ENCODE results near the gene TSHZ3.

TSHZ3 gene

GRCh38 chr19:31337008-31337914 lies 12.0 kb downstream of the TSHZ3 start:
- DNase-seq (ENCODE audit: low read depth): no peak

- no peak for DNase-seq (ENCODE audit: low read depth)
These were observed 13.5 kb downstream of the TSHZ3 start for GRCh38 chr19:31335716-31336115.

- no peak for DNase-seq (ENCODE audit: low read depth)
These were observed 14.2 kb downstream of the TSHZ3 start for GRCh38 chr19:31334849-31335624.

- no peak for DNase-seq (ENCODE audit: low read depth)
These were observed 15.0 kb downstream of the TSHZ3 start for GRCh38 chr19:31334101-31334848.

GRCh38 chr19:31332096-31332495 lies 17.1 kb downstream of the TSHZ3 start:
- DNase-seq (ENCODE audit: low read depth): no peak

- no peak for DNase-seq (ENCODE audit: low read depth)
These were observed 17.7 kb downstream of the TSHZ3 start for GRCh38 chr19:31331536-31331935.

GRCh38 chr19:31330761-31331160 lies 18.5 kb downstream of the TSHZ3 start:
- DNase-seq (ENCODE audit: low read depth): no peak

GRCh38 chr19:31330237-31330636 lies 19.0 kb downstream of the TSHZ3 start:
- DNase-seq (ENCODE audit: low read depth): no peak

- DNase-seq (ENCODE audit: low read depth): no peak
These were observed 19.4 kb downstream of the TSHZ3 start for GRCh38 chr19:31329819-31330218.

GRCh38 chr19:31328238-31328637 lies 21.0 kb downstream of the TSHZ3 start:
- no peak for DNase-seq (ENCODE audit: low read depth)

- no peak for DNase-seq (ENCODE audit: low read depth)
These were observed 22.8 kb downstream of the TSHZ3 start for GRCh38 chr19:31326329-31327028.

GRCh38 chr19:31325342-31325741 lies 23.9 kb downstream of the TSHZ3 start:
- no peak for DNase-seq (ENCODE audit: low read depth)

GRCh38 chr19:31319465-31319864 lies 29.8 kb downstream of the TSHZ3 start:
- no peak for DNase-seq (ENCODE audit: low read depth)

- no peak for DNase-seq (ENCODE audit: low read depth)
These were observed 30.3 kb downstream of the TSHZ3 start for GRCh38 chr19:31318790-31319425.

GRCh38 chr19:31317570-31317969 lies 31.7 kb downstream of the TSHZ3 start:
- DNase-seq (ENCODE audit: low read depth): no peak

- no peak for DNase-seq (ENCODE audit: low read depth)
These were observed 32.1 kb downstream of the TSHZ3 start for GRCh38 chr19:31317093-31317492.

- DNase-seq (ENCODE audit: low read depth): no peak
These were observed 32.9 kb downstream of the TSHZ3 start for GRCh38 chr19:31316201-31316951.

- DNase-seq (ENCODE audit: low read depth): no peak
These were observed 33.6 kb downstream of the TSHZ3 start for GRCh38 chr19:31315652-31316051.

- DNase-seq (ENCODE audit: low read depth): no peak
These were observed 34.2 kb downstream of the TSHZ3 start for GRCh38 chr19:31314849-31315629.

GRCh38 chr19:31314156-31314555 lies 35.1 kb downstream of the TSHZ3 start:
- no peak for DNase-seq (ENCODE audit: low read depth)

Measured in activated T-helper 9 cell treated with anti-CD3 and anti-CD28 coated beads, Interleukin-2, amount 50 U/mL, for 16 hours (primary cell).